Renal cortical epithelial cell (primary cell): ENCODE data around the gene ATAD2B. TPM values are rescaled to one million over a fixed set of nuclear protein-coding genes. Genes with fewer than 3 reads are reported as not detected.
A peak's percentile ranks its signal among the peaks of the same experiment; 100 is the strongest.
"Not testable (repeated sequence)": the region's sequence is repeated elsewhere in the genome, so short reads cannot be mapped to it uniquely, and the experiment has no call there.

Experiments
- DNase-seq: peaks from one replicate; pipeline ENCODE4 v3.0.0-alpha.2; 2011; ENCODE audit warnings: low read depth
- total RNA-seq: library from RNA; depleted of rRNA; stranded (reverse); fragments of >200 nt; gene quantifications from 2 replicates; pipeline ENCODE4 v1.2.3, GENCODE V29; 2014

Gene ATAD2B
- total RNA-seq, 1 donor from 2014 or later = 16.8 TPM

- DNase-seq = peak; percentile 69
Observed at GRCh38 chr2:23791030-23791429, 135.9 kb downstream of the ATAD2B start.

DNA sequence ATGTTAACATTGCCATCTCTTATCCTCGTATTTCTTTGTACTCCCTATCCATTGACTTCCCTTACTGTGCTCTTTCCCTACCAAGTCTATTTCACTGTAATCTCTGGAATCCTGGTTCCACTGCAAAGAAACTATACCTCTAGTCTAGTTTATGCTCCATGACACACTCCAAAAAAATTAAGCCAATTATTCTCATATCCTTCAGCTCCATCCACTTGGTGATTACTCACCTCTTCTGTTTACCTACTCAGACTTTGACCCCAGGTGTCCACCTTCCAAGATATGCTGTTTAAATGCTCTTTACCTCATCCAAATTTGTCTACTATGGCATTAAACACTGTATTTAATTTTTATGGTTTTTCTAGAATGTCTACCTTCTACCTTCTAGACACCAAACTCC, 137.9 kb downstream of the ATAD2B start:
- peak; percentile 4 for DNase-seq

DNA sequence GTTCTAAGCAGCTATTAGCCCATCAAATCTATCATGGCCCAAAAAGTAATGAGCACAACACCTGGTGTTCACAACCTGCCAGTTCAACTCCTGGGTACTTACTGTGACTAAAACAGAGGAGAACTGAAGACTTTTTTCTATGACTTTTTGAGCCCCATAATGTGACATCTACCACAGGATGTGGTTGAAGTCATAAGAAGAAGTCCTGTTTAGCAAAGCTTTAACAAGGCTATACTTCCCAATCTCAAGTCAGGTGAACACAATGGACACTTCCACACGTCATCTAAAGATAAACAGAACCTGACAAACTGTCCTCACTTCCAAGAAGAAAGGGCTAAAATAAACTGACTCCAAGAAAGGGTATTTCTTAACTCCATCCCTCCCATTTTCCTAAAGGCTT, 138.8 kb downstream of the ATAD2B start:
- DNase-seq = no peak

DNA sequence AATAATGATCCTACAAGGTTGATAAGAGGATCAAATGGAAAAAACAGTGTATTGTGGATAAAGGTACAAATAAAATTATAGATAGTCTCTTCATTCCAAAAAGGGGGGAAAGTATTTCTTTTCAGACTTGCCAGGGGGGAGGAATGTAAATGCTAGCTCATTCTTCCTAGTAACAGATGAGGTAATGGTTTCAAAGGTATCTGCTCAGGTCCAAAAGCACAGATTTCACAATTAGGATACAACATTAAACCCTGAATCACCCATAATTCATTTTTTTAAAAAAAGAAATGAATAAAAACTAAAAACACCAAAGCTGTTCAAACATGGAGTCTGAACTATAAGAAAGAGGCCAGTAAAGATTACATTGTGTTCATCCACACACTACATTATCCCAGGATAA, 142.0 kb downstream of the ATAD2B start:
- no peak for DNase-seq

DNA sequence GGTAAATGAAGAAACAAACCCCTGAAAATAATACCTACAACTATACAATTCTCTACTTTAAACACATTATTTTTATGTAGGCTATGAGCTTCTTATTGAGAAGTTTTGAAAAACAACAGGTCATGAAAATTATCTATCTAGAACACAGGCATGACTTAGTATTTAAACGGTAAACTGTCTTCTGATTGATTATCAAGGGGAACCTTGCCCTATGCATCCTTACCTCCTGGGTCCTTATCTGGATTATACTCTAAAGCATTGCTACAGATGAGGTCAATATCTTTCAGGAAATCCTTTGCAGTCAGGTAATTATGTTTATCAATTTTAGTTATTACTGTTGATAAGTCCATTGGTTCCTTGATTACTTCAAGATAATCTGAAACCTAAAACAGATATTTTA, 144.3 kb downstream of the ATAD2B start:
- no peak for DNase-seq

GRCh38 chr2:23782126-23782525, 144.8 kb downstream of the ATAD2B start:
- no peak for DNase-seq

DNA sequence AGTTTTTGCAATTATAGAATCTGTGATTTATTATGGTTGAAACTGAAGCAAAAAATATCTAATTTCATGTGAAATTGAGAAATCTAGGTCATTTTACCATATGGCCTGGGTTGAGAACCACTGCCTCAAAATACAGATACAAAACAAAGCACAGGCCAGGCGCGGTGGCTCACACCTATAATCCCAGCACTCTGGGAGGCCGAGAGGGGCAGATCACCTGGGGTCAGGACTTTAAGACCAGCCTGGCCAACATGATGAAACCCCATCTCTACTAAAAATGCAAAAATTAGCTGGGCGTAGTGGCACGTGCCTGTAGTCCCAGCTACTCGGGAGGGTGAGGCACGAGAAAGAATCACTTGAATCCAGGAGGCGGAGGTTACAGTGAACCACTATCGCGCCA, 146.5 kb downstream of the ATAD2B start:
- not testable (repeated sequence) for DNase-seq

DNA sequence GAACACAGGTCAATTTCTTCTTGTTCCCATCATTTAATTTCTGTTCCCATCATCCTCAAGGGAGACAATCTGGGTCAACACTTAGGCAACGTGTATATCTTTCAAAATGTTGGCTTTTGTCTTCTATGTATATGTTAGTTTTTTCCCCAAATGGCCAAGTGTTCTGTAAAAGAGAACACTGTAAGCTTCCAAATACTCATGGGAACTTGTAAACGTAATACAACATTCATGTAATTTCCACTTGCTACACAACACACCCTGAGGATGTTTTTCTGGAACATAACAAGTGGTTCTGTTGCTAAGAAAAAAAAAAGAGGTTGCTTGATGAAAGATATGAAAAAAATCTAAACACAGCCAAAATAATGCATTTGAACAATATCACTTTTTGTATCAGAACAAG, 149.1 kb downstream of the ATAD2B start:
- DNase-seq = no peak

GRCh38 chr2:23776021-23776420, 150.9 kb downstream of the ATAD2B start:
- no peak for DNase-seq

DNA sequence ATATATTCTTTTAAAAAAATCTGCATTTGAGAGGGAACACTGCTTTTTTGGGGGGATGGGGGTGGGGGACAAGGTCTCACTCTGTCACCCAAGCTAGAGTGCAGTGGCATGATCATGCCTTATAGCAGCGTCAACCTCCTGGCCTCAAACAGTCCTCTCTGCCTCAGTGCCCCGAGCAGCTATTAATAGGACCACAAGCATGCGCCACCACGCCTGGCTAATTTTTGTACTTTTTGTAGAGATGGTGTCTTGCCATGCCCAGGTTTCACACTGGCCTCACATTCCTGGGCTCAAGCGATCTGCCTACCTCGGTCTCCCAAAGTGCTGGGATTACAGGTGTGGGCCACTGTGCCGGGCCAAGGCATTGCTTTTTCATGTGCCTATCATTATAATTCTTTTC, 154.2 kb downstream of the ATAD2B start:
- no peak for DNase-seq

DNA sequence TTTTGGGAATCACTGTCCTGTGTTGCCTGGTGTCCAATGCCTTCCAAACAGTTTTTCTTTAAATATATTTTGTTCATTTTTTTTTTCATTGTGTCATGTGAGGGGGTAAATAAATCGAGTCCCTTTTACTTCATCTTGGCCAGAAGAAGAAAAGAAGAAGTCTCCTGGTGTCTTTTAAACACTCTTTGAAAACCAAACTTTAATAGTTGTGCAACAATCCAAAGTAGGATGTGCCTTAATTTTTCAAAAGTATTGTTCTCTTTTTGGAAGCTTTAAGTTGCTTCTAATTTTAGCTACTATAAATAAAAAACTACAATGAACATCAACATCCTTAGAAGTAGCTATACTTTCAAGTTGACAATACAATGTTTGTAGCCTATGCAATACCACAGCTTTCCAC, 154.9 kb downstream of the ATAD2B start:
- DNase-seq = no peak

DNA sequence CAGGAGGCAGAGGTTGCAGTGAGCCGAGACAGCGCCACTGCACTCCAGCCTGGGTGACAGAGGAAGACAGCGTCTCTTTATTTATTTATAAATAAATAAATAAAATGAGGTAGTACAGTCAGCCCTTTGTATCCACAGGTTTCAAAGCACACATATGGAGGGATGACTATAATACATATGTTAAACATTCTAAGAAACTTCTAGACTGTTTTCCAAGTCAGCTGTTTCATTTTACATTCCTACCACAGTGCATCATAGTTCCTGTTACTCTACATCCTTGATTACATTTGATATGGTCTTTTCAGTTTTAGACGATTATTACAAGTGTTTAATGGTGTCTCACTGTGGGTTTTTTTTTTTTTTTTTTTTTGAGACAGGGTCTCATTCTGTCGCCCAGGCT, 157.6 kb downstream of the ATAD2B start:
- DNase-seq = no peak

- no peak for DNase-seq
Observed at GRCh38 chr2:23767876-23768621, 158.9 kb downstream of the ATAD2B start.

- no peak for DNase-seq
Observed at GRCh38 chr2:23762141-23762540, 164.8 kb downstream of the ATAD2B start.

GRCh38 chr2:23761638-23762037, 165.3 kb downstream of the ATAD2B start:
- DNase-seq = no peak

GRCh38 chr2:23760736-23761135, 166.2 kb downstream of the ATAD2B start:
- peak; percentile 51 for DNase-seq

DNA sequence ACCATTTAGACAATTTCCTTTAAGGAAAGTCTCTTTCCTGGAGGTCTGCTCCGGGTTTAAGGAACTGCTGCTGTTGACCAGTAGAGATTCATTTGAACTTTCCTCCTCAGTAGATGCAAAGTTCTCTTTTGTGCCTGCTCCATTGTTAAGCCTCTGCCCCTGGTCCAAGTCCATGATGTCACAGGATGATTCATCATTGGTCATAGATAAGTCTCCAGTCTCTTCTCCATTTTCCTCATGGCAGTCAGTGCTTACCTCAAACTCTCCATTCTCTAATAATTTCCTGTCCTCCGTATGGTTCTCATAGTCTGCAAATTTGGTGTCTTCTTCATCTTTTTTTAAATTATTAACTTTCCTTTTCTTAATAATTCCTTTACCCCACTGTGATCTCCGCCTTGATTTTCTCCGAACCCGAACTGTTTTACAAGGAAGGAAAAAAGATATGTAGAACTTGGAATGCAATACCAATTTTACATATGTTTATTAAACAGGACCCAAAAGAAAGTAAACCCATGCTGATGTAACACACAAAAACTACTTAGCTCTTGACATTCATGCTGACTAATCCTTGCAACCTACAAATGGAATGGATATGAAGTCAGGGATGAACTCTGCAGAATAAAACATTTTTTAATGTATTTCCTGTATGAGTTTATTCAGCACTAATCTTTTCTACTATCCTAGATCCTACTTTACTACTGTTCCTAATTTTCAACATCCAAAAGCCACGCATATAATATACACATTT, 169.1 kb downstream of the ATAD2B start:
- DNase-seq = peak; percentile 82

GRCh38 chr2:23756593-23757292, 170.2 kb downstream of the ATAD2B start:
- no peak for DNase-seq

DNA sequence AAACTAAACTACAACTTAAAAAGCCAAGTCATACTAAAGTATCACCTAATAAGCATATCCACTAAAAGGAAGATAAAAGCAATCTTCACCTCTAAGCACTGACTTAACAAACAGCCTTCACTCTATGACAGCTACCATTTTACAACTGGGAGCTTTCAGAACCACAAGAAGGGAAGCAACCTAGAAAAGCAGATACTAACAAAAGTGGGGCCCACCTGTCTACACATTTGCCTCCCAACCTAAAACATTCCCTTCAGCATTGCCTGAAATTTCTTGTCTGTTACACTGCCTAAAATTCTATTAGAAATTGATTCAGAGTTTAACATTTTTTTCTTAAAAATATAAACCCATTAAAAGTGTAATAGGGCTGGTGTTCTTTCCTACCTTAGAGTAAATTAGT, 172.0 kb downstream of the ATAD2B start:
- DNase-seq = no peak

- DNase-seq = no peak
Observed at GRCh38 chr2:23753291-23754010, 173.5 kb downstream of the ATAD2B start.

GRCh38 chr2:23751747-23752265, 175.1 kb downstream of the ATAD2B start:
- no peak for DNase-seq
